COLO829 (cell line): ENCODE data around the gene GRAMD1A.
"Not testable (repeated sequence)": the region's sequence is repeated elsewhere in the genome, so short reads cannot be mapped to it uniquely, and the experiment has no call there.

Experiments used
- DNase-seq: peaks from one replicate; pipeline ENCODE4 v3.0.0; 2012; ENCODE audit warnings: low spot score

Gene GRAMD1A

GRCh38 chr19:34979819-34980640 is 20.1 kb upstream of the GRAMD1A start:
- DNase-seq = no peak

- no peak for DNase-seq
Observed at GRCh38 chr19:34982275-34982674, 17.8 kb upstream of the GRAMD1A start.

GRCh38 chr19:34983786-34984185 is 16.3 kb upstream of the GRAMD1A start:
- DNase-seq = no peak

DNA sequence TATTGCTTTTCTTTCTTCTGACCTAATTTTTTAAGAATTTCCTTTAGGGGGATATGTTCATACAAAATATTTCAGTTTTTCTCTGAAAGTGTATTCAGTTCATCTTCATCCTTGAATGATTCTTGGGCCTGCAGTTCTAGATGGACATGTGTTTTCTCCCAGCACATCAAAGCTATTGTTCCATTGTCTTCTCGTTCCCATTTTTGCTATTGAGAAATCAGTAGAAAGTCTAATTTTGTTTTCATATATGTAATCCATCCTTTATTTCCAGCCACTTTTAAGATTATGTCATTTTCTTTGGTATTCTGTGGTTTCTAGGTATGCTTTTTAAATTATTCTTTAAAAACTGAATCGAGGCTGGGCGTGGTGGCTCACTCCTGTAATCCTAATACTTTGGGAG is 15.8 kb upstream of the GRAMD1A start:
- no peak for DNase-seq

DNA sequence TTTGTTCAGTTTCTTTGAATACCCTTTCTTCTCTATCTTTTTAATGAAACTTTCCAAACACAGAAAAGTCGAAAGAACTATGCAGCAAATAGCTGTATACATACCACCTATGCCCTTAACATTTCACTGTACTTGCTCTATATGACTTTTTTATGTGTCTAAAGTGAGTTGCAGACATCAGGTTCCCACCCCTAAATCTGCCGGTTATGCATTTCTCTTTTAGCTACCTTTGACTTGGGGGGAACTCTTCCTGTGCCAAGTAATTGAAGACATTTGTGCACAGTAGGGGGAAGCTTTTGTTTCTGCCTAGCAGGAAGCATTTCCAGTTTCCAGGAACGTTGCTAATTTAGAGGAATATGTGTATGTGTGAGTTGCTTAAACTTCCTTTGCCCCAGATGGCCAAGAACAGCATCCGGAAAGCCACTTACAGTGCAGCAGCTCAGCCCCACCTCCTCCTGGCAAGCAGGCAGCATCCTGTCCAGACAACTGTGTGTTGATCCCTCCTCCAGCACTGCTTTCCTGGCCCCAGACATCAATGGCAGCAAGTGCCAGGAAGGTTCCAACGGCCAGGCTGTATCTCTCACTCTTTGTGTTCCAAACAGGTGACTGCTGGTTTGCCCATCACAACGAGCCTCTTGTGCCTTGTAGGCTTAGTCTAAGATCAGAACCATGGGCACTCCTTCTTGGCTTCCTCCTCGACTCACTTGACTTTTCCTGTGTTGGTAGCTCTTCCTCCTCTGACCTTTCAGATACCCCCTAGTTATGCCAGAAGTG is 14.7 kb upstream of the GRAMD1A start:
- DNase-seq = no peak

GRCh38 chr19:34988119-34988518 is 12.0 kb upstream of the GRAMD1A start:
- no peak for DNase-seq

DNA sequence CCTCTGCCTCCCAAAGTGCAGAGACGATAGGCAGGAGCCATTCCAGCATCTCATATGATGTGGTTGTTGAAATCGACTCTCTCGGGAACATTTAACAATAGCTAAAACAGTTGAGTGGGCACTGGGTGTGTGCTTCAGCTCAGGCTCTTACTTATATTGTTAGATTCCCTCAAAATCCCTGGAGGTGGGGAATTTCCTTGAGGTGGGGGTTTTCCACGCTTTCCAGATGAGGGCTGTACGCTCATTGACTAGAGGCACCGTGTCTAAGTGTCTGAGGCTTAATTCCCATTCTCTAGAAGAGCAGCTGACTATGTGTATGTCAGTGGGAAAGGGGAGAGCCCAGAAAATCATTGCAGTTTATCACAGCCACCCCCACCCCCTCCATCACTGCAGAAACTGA is 10.8 kb upstream of the GRAMD1A start:
- no peak for DNase-seq

DNA sequence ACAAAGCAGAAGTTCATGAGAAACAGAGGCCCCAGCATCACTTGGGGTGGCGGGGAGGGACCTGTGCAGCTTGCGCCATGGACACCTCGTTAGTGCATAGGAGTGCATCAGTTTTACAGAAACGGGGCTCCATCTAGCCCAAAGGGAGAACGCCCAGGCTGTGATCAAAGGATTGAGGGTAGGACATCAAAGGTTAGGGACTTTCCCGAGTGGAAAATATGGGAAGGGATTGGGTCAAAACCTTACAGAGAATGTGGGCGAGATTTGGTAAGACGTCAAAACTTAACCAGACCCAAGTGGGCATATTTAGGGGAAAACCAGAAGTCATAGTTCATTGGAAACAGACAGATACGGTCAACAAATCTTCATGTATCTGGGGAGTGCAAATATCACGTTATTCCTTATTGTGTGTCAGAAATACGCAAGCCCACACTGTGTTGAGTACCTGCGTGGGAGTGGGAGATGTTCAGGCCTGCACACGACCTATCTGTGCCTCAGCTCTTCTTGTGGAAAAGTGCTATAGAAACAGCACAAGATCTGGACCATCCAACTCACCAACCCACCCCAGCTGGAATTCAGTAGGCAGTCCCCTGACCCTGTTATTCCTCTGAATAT is 9.4 kb upstream of the GRAMD1A start:
- no peak for DNase-seq

GRCh38 chr19:34991542-34992333 is 8.4 kb upstream of the GRAMD1A start:
- DNase-seq = no peak

DNA sequence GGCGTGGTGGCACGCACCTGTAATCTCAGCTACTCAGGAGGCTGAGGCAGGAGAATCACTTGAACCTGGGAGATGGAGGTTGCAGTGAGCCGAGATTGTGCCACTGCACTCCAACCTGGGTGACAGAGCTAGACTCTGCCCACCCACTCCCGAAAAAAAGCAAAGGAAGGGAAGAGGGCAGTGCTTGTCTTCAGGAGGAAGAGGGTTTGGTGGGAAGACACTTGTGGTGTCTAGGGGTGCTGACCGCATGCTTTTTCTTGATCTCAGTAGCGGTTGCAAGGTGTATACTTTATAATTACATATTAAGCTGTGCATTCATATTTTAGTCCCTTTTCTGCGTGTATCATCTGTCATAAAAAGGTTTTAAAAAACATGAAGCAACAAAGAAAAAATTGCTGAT is 7.5 kb upstream of the GRAMD1A start:
- DNase-seq = not testable (repeated sequence)

- DNase-seq = no peak
Observed at GRCh38 chr19:34994286-34994642, 5.9 kb upstream of the GRAMD1A start.

DNA sequence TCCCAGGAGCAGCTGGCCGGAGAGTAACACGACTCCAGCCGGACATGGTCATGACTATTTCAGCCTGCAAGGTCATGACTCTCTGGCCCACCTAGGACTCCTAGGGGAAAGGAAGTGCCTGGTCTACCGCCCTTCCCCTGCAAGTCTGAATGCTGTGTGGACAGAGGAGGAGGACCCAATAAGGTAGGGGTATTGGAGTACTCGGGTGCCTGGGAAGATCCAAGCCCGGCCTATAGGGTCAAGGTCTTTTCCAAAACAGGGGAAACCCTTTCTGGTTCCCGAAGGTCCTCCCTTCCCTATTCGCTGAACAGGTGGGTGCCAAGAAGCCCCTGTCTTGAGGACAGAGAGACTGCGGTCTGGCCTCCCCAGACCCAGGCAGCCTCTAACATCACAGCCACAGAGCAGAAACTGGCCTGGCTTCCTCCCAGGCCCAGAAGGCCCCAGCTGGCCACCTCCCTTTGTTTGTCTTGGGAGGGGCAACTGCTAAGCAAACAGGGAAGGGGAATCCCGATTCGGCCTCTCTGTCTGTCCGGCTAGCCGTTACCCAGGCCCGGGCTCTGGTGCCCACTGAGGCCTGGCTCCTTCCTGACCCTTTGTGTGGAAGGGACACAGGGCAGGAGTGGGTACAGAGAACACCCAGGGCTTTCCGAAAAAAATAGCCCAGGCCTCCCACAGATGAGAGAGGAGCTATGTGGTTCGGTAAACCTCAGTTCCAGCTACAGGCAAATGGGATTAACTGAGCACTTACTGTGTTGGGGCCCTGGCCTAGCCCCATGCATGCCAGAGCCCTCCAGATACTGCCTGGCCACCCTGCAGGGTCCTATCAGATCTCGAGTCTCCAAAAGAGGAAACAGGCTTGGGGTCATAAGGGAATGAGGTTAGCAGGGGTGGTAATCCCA is 5.2 kb upstream of the GRAMD1A start:
- no peak for DNase-seq

GRCh38 chr19:34995551-34995950 is 4.6 kb upstream of the GRAMD1A start:
- DNase-seq = no peak

DNA sequence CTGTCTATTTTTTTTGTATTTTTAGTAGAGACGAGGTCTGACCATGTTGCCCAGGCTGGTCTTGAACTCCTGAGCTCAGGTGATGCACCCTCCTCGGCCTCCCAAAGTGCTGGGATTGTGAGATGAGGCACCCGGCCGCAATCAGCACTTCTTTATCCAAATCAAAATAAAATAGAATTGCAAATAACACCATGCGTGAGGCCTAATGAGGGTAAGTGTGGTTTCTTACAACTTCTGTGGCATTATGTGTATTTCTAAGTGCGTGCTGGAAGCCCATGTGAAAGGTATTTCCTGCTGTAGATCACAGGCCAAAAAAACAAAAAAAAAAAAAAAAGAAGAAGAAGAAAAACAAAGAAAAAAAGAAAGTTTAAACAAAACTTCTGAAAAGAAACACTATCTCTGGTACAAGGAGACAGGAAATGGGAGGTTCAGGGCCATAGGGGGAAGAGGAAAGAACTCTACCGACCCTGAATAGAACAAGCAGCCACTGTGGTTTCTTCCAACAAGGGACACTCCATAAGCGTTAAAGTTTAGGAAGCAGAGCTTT is 3.0 kb upstream of the GRAMD1A start:
- no peak for DNase-seq

DNA sequence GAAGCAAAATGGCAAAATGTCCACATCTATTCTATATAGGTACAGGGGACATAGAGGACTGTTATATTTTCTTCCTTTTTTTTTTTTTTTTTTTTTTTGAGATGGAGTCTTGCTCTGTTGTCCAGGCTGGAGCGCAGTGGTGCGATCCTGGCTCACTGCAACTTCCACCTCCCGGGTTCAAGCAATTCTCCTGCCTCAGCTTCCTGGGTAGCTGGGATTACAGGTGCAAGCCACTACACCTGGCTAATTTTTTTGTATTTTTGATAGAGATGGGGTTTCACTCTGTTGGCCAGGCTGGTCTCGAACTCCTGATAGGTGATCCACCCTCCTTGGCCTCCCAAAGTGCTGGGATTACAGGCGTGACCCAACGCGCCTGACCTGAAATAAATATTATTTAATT is 1.9 kb upstream of the GRAMD1A start:
- DNase-seq = not testable (repeated sequence)

GRCh38 chr19:34998777-34999497 is 1.2 kb upstream of the GRAMD1A start:
- DNase-seq = no peak

DNA sequence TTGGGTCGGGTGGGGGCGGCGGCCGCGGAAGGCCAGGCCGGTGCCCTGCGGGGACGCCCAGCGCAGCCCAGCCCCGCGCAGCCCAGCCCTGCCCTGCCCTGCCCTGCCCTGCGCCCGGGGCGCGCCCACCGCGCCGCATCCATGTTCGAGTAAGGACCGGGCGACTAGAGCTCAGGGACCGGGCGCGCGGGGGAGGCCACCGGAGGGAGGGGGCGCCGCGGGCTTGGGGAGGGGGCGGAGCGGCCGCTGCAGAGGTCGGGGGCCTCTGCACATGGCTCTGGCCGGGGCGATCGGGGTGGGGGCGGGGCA is 169 bp downstream of the GRAMD1A start:
- DNase-seq = no peak

- peak; percentile 16 for DNase-seq
Observed at GRCh38 chr19:35000647-35001501, 751 bp downstream of the GRAMD1A start.

- no peak for DNase-seq
Observed at GRCh38 chr19:35002037-35002535, 2.0 kb downstream of the GRAMD1A start.
